ENCODE measurements around the gene IGSF9B.

Gene IGSF9B

DNA sequence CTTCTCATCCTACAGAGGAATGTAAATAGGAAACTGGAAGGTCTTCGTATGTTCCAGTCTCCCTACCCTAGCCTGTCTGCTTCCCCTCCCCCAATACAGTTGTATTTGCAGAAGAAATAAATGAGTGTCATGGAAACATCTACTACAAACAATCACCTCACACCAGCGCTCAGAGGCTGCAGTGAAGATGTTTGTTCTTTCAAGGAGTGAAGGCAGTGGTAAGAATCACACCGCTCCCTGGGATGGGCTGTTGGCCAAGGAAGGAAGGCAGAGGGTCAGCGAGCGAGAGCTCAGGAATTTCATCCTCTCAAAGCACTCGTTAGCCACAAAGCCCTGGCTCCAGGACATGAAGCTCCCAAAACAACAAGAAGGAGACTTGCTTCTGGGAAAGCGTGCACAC is 1.1 kb upstream of the IGSF9B start:
- in situ Hi-C loops (cut with MboI; ENCODE audit: low sequenced_read_pairs, unreplicated experiment) = no loop called here
- DNase-seq (ENCODE audit: low spot score) = no peak
- TF ChIP-seq, protein P1, sequence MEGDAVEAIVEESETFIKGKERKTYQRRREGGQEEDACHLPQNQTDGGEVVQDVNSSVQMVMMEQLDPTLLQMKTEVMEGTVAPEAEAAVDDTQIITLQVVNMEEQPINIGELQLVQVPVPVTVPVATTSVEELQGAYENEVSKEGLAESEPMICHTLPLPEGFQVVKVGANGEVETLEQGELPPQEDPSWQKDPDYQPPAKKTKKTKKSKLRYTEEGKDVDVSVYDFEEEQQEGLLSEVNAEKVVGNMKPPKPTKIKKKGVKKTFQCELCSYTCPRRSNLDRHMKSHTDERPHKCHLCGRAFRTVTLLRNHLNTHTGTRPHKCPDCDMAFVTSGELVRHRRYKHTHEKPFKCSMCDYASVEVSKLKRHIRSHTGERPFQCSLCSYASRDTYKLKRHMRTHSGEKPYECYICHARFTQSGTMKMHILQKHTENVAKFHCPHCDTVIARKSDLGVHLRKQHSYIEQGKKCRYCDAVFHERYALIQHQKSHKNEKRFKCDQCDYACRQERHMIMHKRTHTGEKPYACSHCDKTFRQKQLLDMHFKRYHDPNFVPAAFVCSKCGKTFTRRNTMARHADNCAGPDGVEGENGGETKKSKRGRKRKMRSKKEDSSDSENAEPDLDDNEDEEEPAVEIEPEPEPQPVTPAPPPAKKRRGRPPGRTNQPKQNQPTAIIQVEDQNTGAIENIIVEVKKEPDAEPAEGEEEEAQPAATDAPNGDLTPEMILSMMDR (IDR thresholded peaks at IDR 0.05; ENCODE audit: borderline replicate concordance, control extremely low read depth, extremely low read depth, insufficient read depth, missing control alignments) = no peak

DNA sequence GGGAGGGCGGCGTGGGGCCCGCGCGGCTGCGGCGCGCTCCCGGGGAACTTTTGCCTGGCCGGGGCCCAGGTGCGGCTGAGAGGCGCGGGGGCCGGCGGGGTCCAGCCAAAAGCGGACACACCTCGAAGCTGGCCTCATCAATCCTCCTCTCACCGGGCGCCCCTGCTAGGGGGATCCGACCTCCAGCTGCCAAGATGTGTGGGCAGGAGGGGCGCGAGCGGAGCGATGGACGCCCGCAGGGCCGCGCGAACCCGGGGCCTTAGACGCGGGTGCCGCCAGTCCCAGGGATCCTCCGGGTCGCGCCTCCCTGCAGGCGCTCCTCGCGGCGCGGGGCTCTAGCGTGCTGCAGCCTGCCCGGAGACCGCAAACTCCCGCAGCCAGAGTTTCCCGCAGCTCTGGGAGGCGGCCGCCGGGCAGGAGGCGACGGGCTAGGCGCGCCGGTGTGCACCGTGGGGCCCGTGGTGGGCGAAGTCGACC is 785 bp downstream of the IGSF9B start:
- TF ChIP-seq, protein P1 (IDR thresholded peaks at IDR 0.05; ENCODE audit: borderline replicate concordance, control extremely low read depth, extremely low read depth, insufficient read depth, missing control alignments) = no peak
- in situ Hi-C loops (cut with MboI; ENCODE audit: low sequenced_read_pairs, unreplicated experiment) = no loop called here
- no peak for DNase-seq (ENCODE audit: low spot score)

DNA sequence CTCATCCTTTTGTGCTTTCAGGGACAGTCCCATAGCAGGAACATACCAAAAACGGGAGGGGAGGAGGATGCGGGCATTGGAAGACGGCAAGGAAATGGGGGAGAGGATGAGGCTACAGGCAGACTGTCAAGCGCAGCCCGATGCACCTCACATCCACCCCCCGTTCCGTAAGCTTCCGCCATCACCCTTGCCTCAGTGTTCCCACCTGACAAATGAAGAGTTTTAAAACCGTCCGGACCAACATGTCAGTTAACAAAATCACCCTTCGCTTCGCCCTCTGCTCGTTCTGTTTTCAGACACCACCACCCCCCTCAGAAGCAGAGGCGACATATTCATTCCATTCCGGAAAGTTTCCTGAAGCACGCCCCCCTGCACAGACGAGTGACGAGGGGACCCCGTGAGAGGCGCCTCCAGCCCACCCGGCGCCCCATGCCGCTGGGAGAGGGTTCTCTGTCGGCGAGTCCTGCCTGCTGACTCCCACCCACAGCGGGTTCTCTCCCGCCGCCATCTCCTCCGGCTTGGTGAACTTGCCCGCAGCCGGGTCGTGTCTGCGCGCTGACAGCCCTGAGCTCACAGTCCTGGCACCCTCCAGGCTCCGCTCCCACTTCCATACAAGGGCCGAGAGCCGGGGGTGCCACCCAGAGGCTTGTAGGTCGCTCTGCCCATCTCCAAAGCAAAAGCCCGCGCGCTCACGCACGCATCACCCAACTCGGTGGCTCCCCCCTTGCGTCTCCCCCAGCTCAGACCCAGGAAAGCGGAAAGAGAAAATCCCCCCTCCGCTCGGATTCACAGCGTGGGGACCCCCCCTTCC is 1.5 kb downstream of the IGSF9B start:
- TF ChIP-seq, protein P1 (IDR thresholded peaks at IDR 0.05; ENCODE audit: borderline replicate concordance, control extremely low read depth, extremely low read depth, insufficient read depth, missing control alignments) = no peak
- in situ Hi-C loops (cut with MboI; ENCODE audit: low sequenced_read_pairs, unreplicated experiment) = no loop called here
- DNase-seq (ENCODE audit: low spot score) = no peak

DNA sequence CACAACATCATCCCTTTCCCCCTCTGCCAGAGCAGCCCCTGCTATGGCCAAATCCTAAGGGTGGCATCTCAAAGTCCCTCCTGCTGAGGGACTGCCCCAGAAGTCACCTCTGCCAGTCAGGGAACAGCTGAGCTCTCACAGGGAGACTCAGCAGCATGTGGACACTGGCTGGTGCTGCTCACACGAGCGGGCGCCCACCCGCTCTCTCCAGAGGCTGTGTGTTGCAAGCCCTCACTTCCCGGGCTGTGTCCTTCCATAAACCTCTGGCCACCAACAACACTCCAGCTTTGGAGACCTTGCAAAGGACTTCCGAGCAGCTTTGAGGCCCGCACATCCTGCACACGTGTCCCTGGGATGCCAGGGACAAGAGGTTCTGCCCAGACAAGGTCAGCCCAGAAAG is 2.8 kb downstream of the IGSF9B start:
- DNase-seq (ENCODE audit: low spot score) = no peak
- TF ChIP-seq, protein P1 (IDR thresholded peaks at IDR 0.05; ENCODE audit: borderline replicate concordance, control extremely low read depth, extremely low read depth, insufficient read depth, missing control alignments) = no peak
- in situ Hi-C loops (cut with MboI; ENCODE audit: low sequenced_read_pairs, unreplicated experiment) = no loop called here

DNA sequence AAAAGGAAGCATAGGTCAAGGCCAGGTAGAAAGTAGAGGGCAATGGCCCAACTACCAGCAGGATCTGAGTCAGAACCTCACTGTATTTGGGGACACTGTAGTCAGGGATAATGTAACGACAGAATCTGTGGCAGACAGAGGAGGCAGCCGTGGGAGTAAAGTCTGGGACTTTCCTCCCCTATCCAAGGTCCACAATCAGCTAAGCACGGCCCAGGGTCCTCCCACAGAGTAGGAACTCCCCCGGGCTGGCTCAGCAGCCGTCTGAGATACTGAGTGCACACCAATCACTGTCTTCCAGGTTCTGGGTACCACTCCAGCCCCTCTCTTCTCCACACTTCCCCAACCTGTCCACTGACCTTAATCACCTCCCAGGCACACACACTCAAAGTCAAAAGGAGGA is 3.2 kb downstream of the IGSF9B start:
- DNase-seq (ENCODE audit: low spot score) = no peak
- in situ Hi-C loops (cut with MboI; ENCODE audit: low sequenced_read_pairs, unreplicated experiment) = no loop called here
- TF ChIP-seq, protein P1 (IDR thresholded peaks at IDR 0.05; ENCODE audit: borderline replicate concordance, control extremely low read depth, extremely low read depth, insufficient read depth, missing control alignments) = no peak

DNA sequence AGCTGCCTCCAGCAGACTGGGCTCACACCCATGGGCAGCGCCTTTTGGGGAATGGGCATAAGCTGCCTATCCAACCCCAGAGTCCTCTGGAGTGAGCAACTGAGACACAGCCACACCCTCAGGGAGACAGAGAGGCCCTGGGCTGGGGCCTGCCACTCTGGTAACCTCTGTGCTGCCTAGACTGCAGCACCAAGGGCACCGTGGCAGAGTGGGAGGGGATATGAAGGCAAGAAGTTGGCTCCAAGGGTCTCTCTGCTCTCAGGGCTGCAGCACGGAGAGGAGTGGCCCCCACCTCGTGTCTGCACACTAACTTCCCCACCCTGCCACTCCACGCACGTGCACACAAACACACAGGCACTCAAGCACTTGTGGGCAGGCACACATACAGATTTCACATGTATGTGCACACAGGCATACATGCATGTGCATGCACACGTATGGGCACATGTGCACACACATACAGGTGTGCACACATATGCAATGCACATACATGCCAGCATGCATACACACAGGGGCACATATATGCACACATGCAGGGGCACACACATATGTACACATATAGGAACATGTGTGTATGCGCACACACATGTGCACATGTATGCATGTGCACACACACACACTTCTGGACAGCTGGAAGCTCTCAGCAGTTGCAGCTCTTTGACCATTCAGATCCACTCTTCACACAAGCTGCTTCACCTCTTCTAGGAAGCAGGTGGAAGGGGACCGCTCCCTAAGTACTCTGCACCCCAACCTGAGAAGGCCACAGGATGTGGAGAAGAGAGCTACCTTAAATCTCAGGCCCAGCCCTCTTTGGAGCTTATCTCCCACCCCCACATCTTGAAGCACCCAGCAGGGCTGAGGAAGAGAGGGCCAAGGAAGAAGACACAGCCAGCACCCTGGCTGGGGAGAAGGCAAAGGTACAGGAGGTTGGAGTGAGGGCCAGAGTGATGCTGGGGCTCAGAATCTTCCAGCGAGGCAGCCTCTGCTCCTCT is 4.3 kb downstream of the IGSF9B start:
- TF ChIP-seq, protein P1 (IDR thresholded peaks at IDR 0.05; ENCODE audit: borderline replicate concordance, control extremely low read depth, extremely low read depth, insufficient read depth, missing control alignments) = no peak
- in situ Hi-C loops (cut with MboI; ENCODE audit: low sequenced_read_pairs, unreplicated experiment) = no loop called here
- DNase-seq (ENCODE audit: low spot score) = no peak

Measured in GM13976 (cell line).